GM19023 (cell line): Measurements from ENCODE around the gene CAMTA1.
"Not testable (repeated sequence)": the region's sequence is repeated elsewhere in the genome, so short reads cannot be mapped to it uniquely, and the experiment has no call there.

Experiments
- ATAC-seq: cut with Tn5 transposase; IDR thresholded peaks from one replicate; pipeline ENCODE4 v1.9.1; 2021; ENCODE audit warnings: mild to moderate bottlenecking, moderate library complexity; ENCODE audit not compliant: unreplicated experiment

CAMTA1 gene

GRCh38 chr1:7409278-7409677, 624.0 kb downstream of the CAMTA1 start:
- no peak for ATAC-seq

GRCh38 chr1:7410156-7410555, 624.9 kb downstream of the CAMTA1 start:
- ATAC-seq, result no peak

GRCh38 chr1:7417618-7418017, 632.4 kb downstream of the CAMTA1 start:
- ATAC-seq, result not testable (repeated sequence)

- no peak for ATAC-seq
These were observed 633.3 kb downstream of the CAMTA1 start for GRCh38 chr1:7418442-7419080.

GRCh38 chr1:7420098-7420445, 634.8 kb downstream of the CAMTA1 start:
- no peak for ATAC-seq

- no peak for ATAC-seq
These were observed 635.3 kb downstream of the CAMTA1 start for GRCh38 chr1:7420470-7421100.

- ATAC-seq, result no peak
These were observed 636.3 kb downstream of the CAMTA1 start for GRCh38 chr1:7421471-7422075.

- no peak for ATAC-seq
These were observed 636.8 kb downstream of the CAMTA1 start for GRCh38 chr1:7422081-7422480.

- ATAC-seq, result no peak
These were observed 637.3 kb downstream of the CAMTA1 start for GRCh38 chr1:7422561-7422960.

- ATAC-seq, result no peak
These were observed 637.7 kb downstream of the CAMTA1 start for GRCh38 chr1:7422966-7423365.

- no peak for ATAC-seq
These were observed 639.2 kb downstream of the CAMTA1 start for GRCh38 chr1:7424352-7424890.

GRCh38 chr1:7425229-7425628, 640.0 kb downstream of the CAMTA1 start:
- ATAC-seq, result no peak

- ATAC-seq, result no peak
These were observed 640.5 kb downstream of the CAMTA1 start for GRCh38 chr1:7425771-7426170.

GRCh38 chr1:7426780-7427604, 641.7 kb downstream of the CAMTA1 start:
- no peak for ATAC-seq

GRCh38 chr1:7427605-7428300, 642.5 kb downstream of the CAMTA1 start:
- no peak for ATAC-seq

- ATAC-seq, result no peak
These were observed 644.0 kb downstream of the CAMTA1 start for GRCh38 chr1:7429290-7429689.

GRCh38 chr1:7430047-7430608, 644.9 kb downstream of the CAMTA1 start:
- no peak for ATAC-seq

- ATAC-seq, result no peak
These were observed 645.4 kb downstream of the CAMTA1 start for GRCh38 chr1:7430691-7431090.

- ATAC-seq, result no peak
These were observed 647.0 kb downstream of the CAMTA1 start for GRCh38 chr1:7432102-7432899.
